Panc1 (cell line): ENCODE measurements around the gene PEX7.

Experiments
- POLR2AphosphoS5 ChIP-seq: IDR thresholded peaks from 2 replicates; pipeline ENCODE4 v1.6.1; 2012; ENCODE audit warnings: mild to moderate bottlenecking, low read depth, low read length, moderate library complexity
- SIN3A ChIP-seq: IDR thresholded peaks from 2 replicates; pipeline ENCODE4 v1.6.1; 2012; ENCODE audit warnings: low read depth, mild to moderate bottlenecking, low read length, moderate library complexity, borderline replicate concordance; ENCODE audit not compliant: insufficient read depth
- TCF7L2 ChIP-seq: IDR thresholded peaks from 2 replicates; pipeline ENCODE4 v1.6.1; 2011; ENCODE audit warnings: mild to moderate bottlenecking, low read depth, low read length, inconsistent platforms
- TF ChIP-seq, protein P1 (sequence below): fragments of 450-650 bp; IDR thresholded peaks from 2 replicates; pipeline ENCODE4 v1.5.1; 2017; ENCODE audit warnings: mild to moderate bottlenecking
- TF ChIP-seq, protein P2 (sequence below), 2 experiments: IDR thresholded peaks; 2 replicates each; pipeline ENCODE4 v1.6.1; 2011 to 2012; ENCODE audit warnings: low read depth in 2 of 2, control low read depth in 1 of 2, low read length in 1 of 2, mild to moderate bottlenecking in 1 of 2, moderate library complexity in 1 of 2; ENCODE audit not compliant: insufficient read depth in 1 of 2

DNA sequence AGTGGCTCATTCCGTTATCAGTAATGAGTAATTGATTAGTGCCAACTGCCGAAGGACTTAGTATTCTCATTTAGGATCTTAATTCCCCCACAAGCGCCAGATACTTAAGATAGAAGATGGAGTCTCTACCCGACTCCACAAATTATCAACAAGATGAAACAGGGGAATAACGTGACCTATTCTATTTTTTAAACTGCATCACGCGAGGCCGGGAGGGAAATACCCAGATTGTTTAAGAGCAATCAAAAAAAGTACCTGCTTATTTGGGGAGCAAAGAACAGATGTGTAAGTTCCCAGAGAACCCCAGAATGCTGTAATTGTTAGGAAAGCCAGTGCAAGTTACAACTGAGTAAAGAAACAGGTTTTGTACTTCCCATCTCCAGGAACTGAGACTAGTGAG, 29.0 kb upstream of the PEX7 start:
- no peak for TF ChIP-seq POLR2AphosphoS5
- TF ChIP-seq, protein P1, sequence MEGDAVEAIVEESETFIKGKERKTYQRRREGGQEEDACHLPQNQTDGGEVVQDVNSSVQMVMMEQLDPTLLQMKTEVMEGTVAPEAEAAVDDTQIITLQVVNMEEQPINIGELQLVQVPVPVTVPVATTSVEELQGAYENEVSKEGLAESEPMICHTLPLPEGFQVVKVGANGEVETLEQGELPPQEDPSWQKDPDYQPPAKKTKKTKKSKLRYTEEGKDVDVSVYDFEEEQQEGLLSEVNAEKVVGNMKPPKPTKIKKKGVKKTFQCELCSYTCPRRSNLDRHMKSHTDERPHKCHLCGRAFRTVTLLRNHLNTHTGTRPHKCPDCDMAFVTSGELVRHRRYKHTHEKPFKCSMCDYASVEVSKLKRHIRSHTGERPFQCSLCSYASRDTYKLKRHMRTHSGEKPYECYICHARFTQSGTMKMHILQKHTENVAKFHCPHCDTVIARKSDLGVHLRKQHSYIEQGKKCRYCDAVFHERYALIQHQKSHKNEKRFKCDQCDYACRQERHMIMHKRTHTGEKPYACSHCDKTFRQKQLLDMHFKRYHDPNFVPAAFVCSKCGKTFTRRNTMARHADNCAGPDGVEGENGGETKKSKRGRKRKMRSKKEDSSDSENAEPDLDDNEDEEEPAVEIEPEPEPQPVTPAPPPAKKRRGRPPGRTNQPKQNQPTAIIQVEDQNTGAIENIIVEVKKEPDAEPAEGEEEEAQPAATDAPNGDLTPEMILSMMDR, result no peak
- TF ChIP-seq, protein P2, sequence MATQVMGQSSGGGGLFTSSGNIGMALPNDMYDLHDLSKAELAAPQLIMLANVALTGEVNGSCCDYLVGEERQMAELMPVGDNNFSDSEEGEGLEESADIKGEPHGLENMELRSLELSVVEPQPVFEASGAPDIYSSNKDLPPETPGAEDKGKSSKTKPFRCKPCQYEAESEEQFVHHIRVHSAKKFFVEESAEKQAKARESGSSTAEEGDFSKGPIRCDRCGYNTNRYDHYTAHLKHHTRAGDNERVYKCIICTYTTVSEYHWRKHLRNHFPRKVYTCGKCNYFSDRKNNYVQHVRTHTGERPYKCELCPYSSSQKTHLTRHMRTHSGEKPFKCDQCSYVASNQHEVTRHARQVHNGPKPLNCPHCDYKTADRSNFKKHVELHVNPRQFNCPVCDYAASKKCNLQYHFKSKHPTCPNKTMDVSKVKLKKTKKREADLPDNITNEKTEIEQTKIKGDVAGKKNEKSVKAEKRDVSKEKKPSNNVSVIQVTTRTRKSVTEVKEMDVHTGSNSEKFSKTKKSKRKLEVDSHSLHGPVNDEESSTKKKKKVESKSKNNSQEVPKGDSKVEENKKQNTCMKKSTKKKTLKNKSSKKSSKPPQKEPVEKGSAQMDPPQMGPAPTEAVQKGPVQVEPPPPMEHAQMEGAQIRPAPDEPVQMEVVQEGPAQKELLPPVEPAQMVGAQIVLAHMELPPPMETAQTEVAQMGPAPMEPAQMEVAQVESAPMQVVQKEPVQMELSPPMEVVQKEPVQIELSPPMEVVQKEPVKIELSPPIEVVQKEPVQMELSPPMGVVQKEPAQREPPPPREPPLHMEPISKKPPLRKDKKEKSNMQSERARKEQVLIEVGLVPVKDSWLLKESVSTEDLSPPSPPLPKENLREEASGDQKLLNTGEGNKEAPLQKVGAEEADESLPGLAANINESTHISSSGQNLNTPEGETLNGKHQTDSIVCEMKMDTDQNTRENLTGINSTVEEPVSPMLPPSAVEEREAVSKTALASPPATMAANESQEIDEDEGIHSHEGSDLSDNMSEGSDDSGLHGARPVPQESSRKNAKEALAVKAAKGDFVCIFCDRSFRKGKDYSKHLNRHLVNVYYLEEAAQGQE (IDR thresholded peaks at IDR 0.05; ENCODE audit: insufficient read depth in 1 of 2, low read depth in 2 of 2, low read length in 1 of 2), result no peak
- no peak for TF ChIP-seq TCF7L2
- no peak for TF ChIP-seq SIN3A
